KBM-7 (cell line): ENCODE data around the gene GRXCR2.
"Not testable (repeated sequence)": the region's sequence is repeated elsewhere in the genome, so short reads cannot be mapped to it uniquely, and the experiment has no call there.

Experiments
- DNase-seq: peaks from one replicate; pipeline ENCODE4 v3.0.0-alpha.2; 2015
- in situ Hi-C: fragments of 300-500 bp; cut with MboI; formaldehyde crosslinking; loops from 2 replicates; pipeline ENCODE4 v1.14.3; 2020; ENCODE audit warnings: low sequenced_read_pairs, low pct_unique_long_range_greater_than_20kb, mixed read lengths

Gene GRXCR2

GRCh38 chr5:145889611-145890010 lies 16.8 kb upstream of the GRXCR2 start:
- in situ Hi-C loops, result no loop called here
- DNase-seq, result no peak

- in situ Hi-C loops, result no loop called here
- DNase-seq, result peak; percentile 73
Observed at GRCh38 chr5:145887976-145888574, 15.3 kb upstream of the GRXCR2 start.

- in situ Hi-C loops, result no loop called here
- peak; percentile 48 for DNase-seq
Observed at GRCh38 chr5:145887217-145887616, 14.4 kb upstream of the GRXCR2 start.

GRCh38 chr5:145874765-145875164 lies 2.0 kb upstream of the GRXCR2 start:
- no peak for DNase-seq
- in situ Hi-C loops, result no loop called here

GRCh38 chr5:145872486-145872885 lies 328 bp downstream of the GRXCR2 start:
- DNase-seq, result no peak
- in situ Hi-C loops, result no loop called here

- in situ Hi-C loops, result no loop called here
- no peak for DNase-seq
Observed at GRCh38 chr5:145869753-145870152, 3.1 kb downstream of the GRXCR2 start.

GRCh38 chr5:145867806-145868205 lies 5.0 kb downstream of the GRXCR2 start:
- DNase-seq, result no peak
- in situ Hi-C loops, result no loop called here

GRCh38 chr5:145864432-145864831 lies 8.4 kb downstream of the GRXCR2 start:
- in situ Hi-C loops, DNase-seq: not testable (repeated sequence)

- in situ Hi-C loops, result no loop called here
- DNase-seq, result no peak
Observed at GRCh38 chr5:145863003-145863402, 9.8 kb downstream of the GRXCR2 start.

GRCh38 chr5:145859897-145860296 lies 12.9 kb downstream of the GRXCR2 start:
- peak; percentile 40 for DNase-seq
- in situ Hi-C loops, result no loop called here

GRCh38 chr5:145859453-145859852 lies 13.4 kb downstream of the GRXCR2 start:
- no peak for DNase-seq
- in situ Hi-C loops, result no loop called here

GRCh38 chr5:145858959-145859358 lies 13.9 kb downstream of the GRXCR2 start:
- DNase-seq, result no peak
- in situ Hi-C loops, result no loop called here

GRCh38 chr5:145856285-145856818 lies 16.5 kb downstream of the GRXCR2 start:
- in situ Hi-C loops, result no loop called here
- peak; percentile 89 for DNase-seq

GRCh38 chr5:145855763-145856267 lies 17.0 kb downstream of the GRXCR2 start:
- DNase-seq, result no peak
- in situ Hi-C loops, result no loop called here

- DNase-seq, result peak; percentile 98
- in situ Hi-C loops, result no loop called here
Observed at GRCh38 chr5:145854651-145855258, 18.1 kb downstream of the GRXCR2 start.

GRCh38 chr5:145853781-145854376 lies 18.9 kb downstream of the GRXCR2 start:
- in situ Hi-C loops, result no loop called here
- DNase-seq, result peak; percentile 33

- in situ Hi-C loops, result no loop called here
- DNase-seq, result no peak
Observed at GRCh38 chr5:145852990-145853389, 19.8 kb downstream of the GRXCR2 start.

GRCh38 chr5:145848854-145849253 lies 24.0 kb downstream of the GRXCR2 start:
- DNase-seq, result no peak
- in situ Hi-C loops, result no loop called here

GRCh38 chr5:145847499-145848497 lies 25.0 kb downstream of the GRXCR2 start:
- in situ Hi-C loops, result no loop called here
- no peak for DNase-seq
